DMS53 treated with DMSO at 0.1 percent for 48 hours (cell line): Measurements from ENCODE around the gene WDR27.

ENCODE experiments used
- DNase-seq: peaks from one replicate; lab custom pipeline; 2025; ENCODE audit not compliant: unreplicated experiment; lab: John Stamatoyannopoulos, UW

WDR27 gene

DNA sequence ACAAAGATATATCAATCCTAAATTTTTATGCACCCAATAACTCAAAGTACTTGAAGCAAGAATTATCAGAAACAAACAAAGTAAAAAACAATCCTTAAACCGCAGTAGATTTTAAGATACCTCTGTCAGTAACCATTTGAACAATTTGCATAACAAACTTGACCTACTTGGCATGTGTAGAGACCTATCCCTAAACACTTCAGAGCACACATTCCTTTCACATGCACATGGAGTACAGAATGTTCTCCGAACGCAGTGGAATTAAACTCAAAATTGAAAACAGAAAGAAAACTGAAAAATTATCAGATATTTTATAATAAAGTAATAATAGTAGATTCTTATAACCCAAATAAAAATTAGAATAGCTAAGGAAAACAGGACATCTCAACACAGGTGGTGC, 285.6 kb downstream of the WDR27 start:
- no peak for DNase-seq

DNA sequence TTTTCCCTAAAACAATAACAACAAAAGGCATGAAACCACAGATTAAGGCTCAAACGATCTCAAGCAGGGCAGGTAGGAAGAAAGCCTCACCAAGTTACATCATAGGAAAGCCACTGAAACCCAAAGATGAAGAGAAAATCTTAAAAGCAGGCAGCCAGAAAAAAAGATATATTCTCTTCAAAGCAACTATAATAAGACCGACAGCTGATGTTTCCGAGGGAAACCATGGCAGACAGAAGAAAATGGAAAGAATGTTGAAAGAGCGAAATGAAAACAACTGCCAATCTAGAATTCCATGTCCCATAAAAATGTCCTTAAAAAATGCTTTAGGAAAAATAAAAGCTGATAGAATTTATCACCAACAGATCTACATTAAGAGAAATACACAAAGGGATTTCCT, 286.6 kb downstream of the WDR27 start:
- no peak for DNase-seq

DNA sequence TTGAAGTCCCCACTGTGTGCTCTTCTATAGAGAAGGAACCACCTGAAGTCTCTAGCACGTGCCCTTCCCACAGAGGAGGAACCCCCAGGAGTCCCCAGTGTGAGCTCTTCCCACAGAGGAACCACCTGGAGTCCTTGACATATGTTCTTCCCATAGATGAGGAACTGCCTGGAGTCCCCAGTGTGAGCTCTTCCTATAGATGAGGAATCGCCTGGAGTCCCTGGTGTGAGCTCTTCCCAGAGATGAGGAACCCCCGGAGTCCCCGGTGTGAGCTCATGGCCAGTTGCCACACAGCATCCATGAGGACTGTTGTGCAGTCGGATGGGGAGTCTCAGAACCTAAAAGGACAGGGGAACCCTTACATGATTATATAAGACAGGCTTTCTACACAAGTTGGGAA, 290.1 kb downstream of the WDR27 start:
- DNase-seq, result no peak

DNA sequence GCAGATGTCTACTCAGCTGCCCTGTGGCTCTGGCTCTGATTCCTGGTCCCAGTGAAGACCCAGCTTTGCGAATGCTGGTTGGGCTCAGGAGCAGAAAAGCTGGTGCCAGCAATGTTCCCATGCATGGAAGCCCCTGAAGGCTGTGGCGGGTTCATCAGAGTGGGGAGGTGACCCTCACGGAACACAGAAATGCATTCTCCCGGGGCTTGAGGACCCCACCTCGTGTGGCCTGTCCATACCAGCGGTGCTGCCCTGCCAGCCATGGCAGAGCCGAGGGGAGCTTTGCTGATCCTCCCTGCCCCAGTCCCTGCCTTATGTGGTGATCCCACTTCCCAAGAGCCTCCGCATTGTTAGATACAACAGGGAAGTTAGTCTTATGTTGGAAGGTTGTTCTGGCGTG, 290.5 kb downstream of the WDR27 start:
- no peak for DNase-seq

DNA sequence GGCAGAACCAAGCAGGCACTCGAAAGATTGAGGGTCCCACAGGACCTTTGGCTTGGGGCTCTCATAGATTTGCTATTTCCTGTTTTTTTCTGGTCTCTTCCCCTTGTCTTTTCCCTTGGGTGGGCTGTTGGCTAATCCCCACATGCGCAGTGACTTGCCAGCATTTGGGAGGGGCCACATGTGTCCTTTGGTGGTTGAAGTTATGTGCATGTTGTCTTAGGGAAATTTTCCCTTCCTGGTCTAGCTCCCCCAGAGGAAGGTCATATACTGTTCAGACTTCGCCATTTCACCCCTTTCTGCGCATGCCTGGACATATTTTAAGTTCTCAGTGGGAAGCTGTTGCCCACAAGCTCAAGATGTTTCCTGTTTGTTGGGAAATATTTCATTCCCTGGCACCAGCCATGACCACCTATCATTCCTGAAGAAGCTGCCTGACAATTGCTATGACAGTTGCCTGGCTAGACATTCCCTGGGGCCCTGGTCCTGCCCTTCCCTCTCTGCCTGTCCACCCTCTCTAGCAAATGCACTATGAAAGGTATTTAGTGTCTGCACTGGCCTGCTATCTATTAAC, 292.0 kb downstream of the WDR27 start:
- no peak for DNase-seq

DNA sequence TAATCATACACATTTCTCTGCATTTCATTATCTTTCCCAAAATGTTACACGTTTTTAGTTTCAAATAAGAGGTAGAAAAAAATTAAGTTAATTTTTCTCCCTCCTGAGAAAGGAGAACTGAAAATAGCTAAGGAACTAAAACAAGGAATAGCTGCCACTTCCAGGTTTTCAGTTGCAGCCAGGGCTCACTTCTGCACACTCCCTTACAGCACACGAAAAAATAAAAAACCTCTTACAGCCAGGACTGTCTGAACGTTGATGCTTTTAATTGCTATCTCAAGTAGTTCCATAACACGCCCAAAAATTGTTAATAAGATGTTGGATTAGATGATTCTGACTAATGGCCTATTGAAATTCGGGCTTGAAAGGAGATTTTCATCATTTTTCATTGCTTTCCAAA, 294.5 kb downstream of the WDR27 start:
- DNase-seq, result no peak
